Measurements from ENCODE around the gene SH3BP2.

Gene SH3BP2

DNA sequence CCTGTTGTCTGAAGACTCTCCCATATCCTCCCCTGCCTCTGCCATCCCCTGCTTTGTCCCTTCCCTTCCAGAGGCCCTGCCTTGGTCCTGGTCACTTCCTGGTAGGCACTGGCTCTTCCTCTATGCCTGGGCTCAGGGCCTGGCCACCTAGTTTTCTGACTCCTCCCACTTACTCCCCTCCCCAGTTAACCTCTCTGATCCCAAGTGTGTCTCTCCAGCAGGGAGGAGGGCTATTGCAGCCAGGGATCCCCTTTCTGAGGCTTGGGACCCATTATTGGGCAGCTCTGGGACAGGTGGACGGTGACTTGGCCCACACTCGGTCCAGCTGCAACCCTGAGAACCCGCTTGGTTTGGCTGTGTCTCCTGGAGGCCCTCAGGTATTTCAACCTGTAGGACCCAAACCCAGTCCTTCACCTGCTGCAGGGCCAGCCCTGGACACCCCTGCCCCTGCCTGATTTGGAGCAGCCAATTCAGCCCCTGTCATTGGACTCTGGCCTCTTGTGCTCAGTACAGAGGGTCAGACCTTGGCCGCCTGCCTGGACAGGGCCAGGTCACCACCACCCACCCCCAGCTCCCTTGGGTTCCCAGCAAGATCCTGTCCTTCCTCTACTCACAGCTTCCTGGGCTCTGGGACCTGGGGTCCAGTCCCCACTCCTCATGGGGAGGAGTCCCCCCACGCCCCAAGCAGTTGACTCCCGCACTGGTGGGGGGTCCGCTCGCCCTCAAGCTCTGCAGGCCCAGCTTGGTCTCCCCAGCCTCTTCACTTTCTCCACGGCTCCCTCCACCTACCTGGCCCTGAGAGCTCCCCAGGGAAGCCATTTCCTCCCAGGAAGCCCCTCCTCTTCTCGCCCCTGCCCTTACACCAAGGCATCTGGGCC is 1.1 kb upstream of the SH3BP2 start:
- no peak for DNase-seq

GRCh38 chr4:2792396-2792710 is 532 bp upstream of the SH3BP2 start:
- no peak for DNase-seq

- no peak for DNase-seq
These were observed 951 bp downstream of the SH3BP2 start for GRCh38 chr4:2793586-2794485.

GRCh38 chr4:2794486-2795299 is 1.8 kb downstream of the SH3BP2 start:
- DNase-seq, result no peak

DNA sequence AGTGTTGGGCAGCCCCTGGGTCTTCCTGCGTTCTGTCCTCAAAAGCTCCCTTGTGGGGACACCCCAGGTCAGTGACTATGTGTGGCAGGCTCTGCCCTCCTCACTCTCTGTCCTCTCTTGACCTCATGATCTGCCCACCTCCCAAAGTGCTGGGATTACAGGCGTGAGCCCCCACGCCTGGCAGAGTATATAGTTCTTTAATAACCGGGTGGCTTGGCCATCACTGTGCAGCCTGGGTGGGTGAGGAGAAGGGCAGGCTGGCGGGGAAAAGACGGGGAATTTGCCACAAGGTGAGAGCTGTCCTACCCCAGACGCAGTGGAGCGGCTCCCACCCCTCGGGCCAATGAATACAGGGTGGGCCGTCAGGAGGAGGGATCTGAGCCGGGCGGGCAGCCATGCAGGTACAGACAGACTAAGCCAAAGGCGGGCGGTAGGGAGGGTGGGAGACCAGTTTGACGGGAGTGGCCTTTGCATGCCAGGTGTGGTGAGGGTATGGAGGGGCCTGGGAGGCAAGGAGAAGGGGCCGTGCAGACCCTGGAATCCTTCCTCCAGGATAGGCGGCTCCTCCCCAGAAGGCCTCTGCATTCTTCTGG is 2.5 kb downstream of the SH3BP2 start:
- DNase-seq, result no peak

DNA sequence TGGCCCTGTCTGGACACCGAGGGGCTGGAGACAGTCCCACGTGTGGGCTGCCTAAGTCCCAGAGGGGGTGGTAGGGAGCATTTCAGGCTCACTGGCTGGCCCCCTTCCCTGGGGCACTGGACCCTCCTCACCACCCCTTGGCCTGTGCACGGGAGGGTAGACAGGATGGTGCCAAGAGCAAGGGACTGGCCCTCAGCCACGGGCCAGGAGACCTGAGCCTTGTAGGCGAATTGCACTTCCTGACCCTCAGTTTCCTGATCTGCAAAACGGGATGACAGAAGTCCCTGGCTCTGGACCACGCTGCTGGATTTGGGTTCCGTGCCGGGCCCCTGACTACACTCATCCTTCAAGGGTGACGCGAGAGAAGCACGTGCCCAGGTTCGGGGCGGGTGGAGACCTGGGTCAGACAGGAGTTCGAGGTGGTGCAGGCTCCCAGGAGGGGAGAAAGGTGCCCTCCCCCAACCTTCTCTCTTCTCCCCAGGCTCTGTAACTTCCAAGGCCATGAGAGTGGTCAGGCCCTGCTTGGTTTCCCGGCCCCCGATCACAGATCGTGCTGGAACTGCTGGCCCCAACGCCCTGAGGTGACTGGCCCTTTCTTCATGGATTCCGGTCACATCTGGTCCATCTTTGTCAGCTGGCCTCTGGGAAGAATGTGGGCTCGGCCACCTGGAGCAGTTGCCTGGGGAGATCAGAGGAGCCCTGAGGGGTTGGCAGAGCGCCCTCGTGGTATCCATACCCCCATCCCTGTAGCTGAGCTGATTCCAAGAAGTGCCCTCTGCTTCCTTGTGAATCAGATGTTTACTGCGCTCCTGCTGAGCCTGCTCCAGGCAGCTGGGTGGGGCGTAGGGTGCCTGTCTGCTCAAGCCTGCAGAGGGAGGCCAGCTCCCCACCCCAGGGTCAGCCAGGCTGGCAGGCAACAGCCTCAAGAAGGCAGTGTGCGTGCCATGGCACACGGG is 3.3 kb downstream of the SH3BP2 start:
- no peak for DNase-seq

- DNase-seq, result no peak
These were observed 4.1 kb downstream of the SH3BP2 start for GRCh38 chr4:2796849-2797544.

DNA sequence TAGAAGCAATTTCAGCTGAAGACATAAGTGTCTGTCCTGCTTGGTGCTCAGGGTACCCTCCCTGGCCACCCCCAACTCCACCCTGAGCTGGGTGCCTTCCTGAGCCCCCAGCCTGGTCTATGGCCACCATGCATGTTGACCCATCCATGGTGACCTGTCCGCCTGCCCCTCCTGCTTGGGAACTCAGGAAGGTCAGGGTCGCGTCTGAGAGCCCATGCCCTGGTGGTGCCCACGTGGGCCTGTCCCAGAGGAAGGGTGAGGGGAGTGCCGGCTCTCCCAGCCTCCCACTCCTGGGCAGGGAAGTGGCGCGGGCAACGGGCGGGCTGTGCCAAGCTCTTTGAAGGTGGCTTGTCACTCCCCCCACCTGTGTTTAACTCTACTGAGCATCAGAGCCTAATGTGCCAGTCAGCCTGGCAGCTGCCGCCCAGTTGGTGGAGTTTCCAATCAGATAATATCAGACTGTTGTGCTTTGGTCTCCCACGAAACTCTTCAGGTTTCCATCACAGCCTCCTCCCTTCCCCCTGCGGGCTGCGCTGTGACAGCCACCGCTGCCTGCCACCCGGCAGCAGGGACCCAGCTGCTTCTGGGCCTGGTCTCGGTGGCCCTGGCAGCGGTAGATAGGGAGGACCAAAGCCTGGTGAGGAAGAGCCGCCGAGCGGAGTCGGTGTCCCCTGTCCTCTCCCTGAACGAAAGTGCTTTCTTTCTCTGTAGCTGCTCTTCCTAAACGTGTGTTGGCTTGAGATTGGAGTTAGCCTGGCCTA is 4.8 kb downstream of the SH3BP2 start:
- peak; percentile 71 for DNase-seq

DNA sequence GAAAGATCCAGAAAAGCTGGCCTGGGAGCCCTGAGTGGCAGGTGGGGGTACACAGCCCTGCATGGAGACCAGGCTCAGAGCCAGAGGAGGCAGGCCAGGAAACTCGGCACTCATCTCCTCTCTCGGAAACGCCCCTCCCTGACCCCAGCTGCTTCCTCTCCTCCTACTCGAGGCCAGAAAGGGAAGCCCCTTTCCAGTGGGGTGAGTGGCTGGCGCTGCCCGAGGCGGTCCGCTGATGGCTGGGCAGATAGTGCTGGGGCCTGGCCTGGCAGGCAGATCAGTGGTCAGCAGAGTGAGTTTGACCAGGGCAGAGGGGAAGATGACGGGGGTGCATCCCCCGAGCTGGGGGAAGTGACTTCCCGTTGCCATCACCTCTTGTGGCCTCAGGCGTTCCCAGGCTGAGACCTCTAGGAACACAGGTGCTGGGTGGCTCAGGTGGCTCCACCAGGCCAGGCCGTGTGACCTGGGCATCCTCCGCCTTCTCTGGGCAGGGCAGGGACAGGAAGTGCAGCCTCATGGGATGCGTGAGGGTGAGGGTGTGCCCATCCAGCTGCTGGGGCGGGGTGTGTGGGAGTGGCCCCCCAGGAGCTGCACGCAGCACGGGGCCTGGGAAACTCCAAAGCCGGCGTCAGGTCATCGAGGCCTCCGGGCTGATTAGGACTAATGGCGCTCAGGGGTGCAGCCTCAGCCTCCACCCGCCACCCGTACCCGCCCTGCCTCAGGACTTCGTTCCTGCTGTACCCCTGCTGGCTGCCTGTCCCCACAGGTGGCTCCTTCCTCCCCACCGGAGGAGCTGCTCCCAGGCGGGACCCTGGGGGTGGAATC is 5.7 kb downstream of the SH3BP2 start:
- DNase-seq, result peak; percentile 62

DNA sequence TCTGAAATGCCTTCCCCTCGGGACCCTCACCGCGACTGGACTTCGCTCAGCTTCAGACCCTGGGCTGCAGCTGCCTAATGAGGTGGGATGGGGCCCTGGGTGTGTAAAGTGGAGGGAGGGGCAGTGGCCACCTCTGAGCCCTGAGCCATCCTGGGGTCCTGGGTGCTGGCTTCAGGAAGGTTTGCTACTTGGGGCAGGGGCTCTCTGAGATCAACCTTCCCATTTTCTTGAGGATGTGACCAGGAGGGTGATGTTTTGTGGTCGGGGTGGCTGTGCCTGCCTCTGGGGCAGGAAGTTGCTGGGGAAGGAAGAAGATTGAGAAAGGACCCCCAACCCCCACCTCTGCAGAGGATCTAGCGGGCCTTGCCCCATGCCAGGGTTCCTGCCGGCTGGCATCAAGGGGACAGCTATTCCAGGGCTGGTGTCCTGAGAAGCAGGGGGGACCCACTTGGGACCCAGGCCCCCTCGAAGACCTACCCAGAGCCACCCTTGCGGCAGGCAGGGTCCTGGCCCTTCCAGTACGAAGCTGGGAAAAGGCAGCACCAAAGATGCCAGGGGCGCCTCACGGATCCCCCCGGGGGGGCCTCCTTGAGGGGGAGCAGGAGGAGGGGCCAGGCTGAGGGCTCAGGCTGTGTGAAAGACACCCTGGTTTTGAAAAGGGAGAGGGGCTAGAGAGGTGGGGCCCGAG is 6.5 kb downstream of the SH3BP2 start:
- no peak for DNase-seq

GRCh38 chr4:2799971-2800690 is 7.2 kb downstream of the SH3BP2 start:
- no peak for DNase-seq

DNA sequence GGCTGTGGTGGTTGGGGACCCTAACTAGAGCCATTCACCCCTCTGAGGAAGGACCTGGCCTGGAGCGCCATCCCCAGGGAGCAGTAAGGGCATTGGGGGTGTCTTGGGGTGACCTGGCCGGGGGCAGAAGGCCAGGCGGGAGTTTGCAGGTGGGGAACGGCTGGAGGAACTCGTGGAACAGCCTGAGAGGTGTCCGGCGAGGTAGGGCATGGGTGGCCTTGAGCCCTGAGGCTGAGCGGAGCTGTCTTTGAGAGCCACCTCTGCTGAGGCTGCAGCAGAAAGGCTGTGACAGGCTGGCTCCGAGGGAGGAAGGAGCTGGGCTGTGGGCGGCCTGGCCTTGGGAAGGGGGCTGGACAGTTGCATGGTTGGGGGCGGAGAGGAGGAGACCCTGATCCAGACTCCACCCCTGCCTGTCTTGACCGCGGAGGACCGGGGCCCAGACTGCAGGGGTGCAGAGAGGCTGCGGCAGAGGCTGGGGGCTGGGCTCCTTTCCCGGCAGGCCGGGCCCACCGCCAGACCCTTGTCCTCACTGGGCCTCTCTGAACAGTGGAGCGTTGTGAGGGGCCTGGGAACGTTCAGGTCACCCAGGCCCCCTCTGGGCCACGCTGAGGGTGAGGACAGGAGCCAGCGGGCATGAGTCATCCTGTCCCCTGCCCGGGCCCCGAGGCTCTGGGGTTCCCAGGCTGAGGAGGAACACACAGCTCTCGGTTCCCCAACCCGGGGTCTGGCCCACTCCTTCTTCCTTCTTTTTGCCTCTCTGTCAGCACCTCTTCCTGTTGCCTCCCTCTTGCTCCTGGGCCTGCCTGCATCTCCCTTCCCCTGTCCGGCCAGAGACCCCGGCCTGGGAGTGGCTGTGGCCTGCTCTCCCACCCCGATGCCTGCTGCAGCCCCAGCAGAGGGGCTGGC is 8.1 kb downstream of the SH3BP2 start:
- DNase-seq, result no peak

GRCh38 chr4:2802618-2803531 is 10.0 kb downstream of the SH3BP2 start:
- DNase-seq, result no peak

GRCh38 chr4:2803624-2804448 is 11.0 kb downstream of the SH3BP2 start:
- no peak for DNase-seq
